GM21723 (cell line): Measurements from ENCODE around the gene DCAF12L2.
"Not testable (repeated sequence)": the region's sequence is repeated elsewhere in the genome, so short reads cannot be mapped to it uniquely, and the experiment has no call there.

Source experiments
- ATAC-seq: cut with Tn5 transposase; IDR thresholded peaks from one replicate; pipeline ENCODE4 v1.9.1; 2021; ENCODE audit warnings: mild to moderate bottlenecking, moderate library complexity; ENCODE audit not compliant: unreplicated experiment

The DCAF12L2 gene

DNA sequence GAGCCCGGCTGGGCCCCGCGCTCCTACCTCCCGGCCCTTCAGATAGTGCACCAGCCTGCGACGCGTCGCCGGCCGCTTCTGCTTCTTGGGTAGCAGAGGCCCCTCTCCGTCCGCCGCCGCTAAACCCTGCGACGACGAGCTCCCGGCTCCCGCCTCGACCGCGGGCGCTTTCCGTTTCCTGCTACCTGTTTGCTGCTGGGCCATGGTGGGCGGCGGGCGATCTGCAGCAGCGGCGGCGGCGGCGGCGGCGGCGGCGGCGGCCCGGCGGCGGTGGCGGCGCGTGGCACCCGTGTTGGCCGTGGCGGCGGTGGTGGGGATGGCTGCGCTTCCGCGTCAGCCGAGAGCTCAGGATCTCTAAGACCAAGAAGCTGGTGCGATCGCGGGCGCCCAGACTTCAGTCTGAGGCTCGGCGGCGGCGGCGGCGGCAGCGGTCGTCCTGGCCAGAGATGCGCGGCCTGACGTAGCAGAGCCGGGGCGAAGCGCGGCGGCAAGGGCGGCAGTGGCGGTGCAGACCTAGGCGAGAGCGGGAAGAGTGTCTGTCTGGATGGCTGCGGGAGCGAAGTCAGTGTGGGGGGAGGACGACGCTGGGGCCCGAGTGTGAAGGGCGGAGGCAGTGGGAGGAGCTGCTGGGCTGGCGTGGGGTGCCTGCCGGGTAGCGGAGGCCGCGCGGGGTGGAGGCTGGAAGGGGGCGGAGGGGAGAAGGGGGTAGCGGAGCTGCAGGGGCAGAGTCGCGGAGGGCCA lies at the start of gene DCAF12L2:
Gene DCAF12L2, minus strand, starts transcription at position 569 of the 741 bp plus-strand sequence. Its CDS starts 365 bp downstream, at position 204.
- no peak for ATAC-seq

DNA sequence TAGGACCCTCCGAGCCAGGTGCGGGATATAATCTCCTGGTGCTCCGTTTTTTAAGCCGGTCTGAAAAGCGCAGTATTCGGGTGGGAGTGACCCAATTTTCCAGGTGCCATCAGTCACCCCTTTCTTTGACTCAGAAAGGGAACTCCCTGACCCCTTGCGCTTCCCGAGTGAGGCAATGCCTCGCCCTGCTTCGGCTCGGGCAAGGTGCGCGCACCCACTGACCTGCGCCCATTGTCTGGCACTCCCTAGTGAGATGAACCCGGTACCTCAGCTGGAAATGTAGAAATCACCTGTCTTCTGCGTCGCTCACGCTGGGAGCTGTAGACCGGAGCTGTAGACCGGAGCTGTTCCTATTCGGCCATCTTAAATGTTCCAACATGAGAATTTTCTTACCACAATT lies 24.8 kb upstream of the DCAF12L2 start:
- not testable (repeated sequence) for ATAC-seq

DNA sequence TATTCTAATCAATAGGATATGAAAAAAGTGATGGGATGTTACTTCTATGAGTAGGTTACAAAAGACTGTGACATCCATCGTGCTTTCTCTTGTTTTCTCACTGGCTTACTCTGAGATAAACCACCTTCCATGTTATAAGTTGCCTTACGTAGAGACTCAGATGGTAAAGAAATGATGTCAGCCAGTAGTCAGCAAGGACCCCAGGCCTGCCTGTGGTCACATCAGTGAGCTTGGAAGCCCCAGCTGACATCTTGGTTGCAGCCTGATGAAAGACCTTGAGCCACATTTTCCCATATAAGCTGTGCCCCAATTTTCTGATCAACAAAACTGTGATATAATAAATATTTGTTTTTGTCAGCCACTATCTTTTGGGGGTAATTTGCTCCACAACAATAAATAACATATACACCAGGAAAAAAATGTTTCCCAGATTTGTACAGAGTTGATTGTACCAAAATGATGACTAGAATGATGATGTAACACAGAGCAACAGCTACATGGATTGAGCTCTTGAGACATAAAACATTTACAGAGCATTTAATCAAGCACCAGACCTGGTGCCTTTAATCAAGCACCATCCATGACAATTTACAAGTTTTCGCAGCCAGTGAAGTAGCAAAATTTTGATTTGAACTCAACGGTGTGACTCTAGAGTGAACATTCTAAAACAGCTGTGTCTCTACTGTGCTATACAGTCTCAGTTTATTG lies 11.2 kb upstream of the DCAF12L2 start:
- ATAC-seq: no peak

DNA sequence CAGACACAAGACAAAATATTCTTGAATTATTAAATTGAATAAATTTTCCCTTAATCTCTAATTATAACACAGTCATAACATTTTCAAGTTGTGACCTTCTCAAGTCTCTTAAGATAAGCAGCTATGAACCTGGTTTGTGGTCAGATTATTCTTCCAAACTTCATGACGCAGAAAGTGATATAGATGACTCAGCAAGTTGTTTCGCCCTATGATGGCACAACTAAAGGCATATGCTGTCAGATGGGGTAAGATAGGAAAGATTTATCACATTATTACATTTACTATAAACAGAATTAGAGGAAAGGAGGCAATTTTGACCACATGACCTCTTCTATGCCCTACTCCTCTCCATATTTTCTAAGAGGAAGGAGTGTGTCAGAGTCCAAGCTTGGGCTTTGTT lies 4.6 kb upstream of the DCAF12L2 start:
- ATAC-seq: no peak

DNA sequence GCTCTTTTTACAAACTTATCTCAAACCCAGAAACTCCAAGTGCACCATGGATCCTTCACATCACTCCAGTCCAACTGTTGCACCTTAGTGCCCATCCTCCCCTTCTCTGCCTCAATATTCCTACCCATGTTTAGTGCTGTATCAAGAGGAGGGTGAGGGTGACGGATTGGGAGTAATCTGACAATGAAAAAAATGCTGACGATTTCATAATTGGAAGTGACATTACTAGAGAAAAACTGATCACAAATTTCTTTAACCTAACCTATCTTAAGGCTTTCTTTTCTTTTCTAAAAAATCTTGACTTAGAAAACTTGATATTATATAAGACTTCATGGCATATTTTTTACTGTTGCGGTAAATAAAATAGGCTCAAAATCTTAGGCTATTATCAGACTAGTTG lies 1.5 kb upstream of the DCAF12L2 start:
- no peak for ATAC-seq

DNA sequence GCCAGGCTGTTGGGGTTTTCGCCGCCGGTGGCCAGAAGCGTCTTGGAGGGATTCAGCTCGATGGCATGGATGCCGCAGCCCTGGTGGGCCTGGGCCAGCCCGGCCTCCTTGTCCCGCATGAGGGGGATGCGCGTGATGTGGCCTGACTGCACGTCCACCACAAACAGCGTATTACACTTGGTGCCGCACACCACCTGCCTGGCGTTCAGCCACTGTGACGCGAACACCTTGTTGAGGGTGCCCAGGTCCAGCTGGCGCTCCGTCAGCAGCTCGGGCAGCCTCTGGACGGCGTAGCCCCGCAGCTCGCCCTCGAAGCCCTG lies 728 bp downstream of the DCAF12L2 start:
- ATAC-seq: no peak

DNA sequence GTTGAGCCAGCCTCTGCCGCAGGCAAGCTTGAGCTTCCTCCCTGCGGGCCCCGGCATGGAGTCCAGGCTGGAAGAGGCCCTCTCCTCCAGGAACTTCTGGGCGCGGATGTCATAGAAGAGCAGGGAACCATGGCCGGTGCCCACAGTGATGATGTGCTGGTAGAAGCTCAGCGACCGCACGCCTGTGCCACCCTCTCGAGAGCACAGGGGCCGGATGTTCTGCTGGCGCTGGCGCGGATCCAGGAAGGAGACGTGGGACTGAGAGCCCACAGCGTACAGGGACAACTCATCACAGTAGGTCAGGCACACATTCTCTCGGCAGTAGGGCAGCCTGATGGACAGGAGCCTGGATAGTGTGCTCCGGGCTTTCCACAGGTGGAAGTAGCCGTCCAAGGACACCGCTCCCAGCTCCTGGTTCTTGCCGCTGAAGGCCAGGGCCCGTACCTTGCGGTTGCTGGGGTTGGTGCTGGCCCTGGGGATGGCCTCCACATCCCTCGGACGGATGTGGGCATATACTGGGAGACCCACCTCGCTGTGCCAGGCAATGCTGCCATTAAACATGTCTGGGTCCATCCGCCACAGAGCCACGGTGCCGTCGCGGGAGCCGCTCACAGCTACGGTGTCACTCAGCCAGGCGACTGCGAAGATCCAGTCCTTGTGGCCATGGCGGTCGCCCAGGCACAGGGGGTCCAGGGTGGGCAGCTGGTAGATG lies 1.2 kb downstream of the DCAF12L2 start:
- ATAC-seq: no peak

DNA sequence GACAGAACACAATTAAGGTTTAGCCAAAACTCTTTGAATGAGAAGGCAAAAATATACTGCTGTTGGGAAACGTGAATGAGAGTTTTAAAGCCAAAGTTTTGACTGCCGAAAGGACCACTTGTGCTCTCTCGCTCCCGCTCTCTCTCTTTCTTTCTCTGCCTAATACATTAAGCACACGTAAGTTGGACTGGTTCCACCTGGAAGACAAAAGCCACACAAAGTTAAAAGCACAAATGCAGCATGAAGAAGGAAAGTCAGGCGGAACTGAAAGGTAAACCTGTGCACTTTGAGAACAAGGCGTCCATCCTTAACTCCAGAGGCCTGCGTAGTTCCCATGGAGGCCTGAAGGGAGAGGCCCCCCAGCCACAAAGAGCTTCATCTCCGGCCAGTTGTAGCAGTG lies 1.9 kb downstream of the DCAF12L2 start:
- no peak for ATAC-seq

DNA sequence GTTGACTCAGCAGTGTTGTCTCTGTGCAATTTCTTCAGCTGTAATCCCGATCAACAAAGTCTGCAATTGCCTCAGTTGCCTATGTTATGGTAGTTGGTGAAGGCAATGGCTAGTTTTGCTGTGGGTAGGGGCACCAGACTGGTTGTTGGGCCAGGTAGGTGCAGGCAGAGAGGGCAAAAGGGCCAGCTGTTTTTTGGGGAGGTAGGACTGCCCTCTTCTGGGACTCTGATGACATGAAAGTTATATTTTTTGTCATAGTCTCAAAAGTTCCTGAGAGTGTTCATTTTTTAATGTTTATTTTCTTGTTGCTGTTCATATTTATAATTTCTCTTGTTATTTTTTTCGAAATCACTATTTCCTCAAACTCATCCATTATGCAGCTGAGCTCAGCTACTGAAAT lies 25.1 kb downstream of the DCAF12L2 start:
- no peak for ATAC-seq

DNA sequence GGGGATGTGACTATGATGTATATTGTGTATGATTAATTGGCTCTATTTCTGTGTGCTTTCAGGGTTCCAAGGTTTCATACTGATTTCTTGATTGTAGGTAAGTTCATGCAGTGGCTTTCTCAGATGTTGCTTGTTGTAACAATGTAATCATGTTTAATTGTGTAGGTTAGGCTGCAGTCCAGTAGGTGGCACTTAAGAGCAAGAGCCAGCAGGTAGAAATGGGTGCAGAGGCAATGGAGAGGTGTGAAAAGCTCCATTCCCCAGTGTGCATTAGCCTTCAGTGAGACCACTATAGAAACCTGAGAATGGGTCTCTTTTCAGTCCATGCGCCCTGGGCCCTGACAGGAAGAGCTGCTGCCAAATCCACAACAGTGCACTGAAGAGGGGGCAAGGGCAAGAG lies 28.2 kb downstream of the DCAF12L2 start:
- no peak for ATAC-seq

DNA sequence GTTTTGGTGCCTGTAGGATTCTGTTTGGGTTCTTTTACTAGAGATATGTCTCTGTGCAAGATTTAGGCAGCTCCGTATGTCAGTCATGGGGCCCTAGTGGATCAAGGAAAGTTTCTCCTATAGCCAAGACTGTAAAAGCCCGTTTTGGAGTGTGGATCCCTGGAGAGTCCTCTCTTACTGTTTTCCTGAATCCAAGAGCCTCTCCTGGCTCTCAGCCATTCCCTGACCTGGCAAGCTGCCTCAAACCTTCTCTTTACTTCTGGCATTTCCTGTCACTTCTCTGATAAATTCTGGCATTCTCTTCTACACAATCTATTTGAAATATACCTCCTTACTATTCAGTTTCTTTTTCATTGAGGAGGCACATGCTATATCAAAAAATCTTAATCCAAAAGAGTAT lies 41.4 kb downstream of the DCAF12L2 start:
- no peak for ATAC-seq
